Activated CD8-positive, alpha-beta memory T cell treated with anti-CD3 and anti-CD28 coated beads for 4 hours (primary cell): ENCODE data around the gene C20orf173.
"Not testable (repeated sequence)": the region's sequence is repeated elsewhere in the genome, so short reads cannot be mapped to it uniquely, and the experiment has no call there.

Experiments
- DNase-seq, 2 donors: peaks; one replicate each; pipeline ENCODE4 v3.0.0-alpha.2; 2020; ENCODE audit warnings: low read depth in 2 of 2

The C20orf173 gene

DNA sequence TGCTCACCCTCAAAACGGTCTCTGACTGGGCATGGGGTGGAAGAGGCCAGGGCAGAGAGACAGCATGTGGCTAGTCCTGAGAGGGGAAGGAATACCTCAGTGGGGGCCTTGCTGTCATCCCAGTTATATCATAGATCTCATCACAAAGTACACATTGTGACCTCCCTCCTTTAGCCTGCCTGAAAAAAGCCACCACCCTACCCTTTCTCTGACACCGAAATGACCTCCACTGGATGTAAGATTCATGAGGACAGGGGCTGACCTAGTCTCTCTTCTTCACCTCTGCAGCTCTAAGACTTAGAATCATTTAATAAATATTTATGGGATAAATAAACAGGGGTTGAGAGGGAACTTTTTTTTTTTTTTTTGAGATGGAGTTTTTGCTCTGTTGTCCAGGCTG, at the start of gene C20orf173:
C20orf173 (minus strand) TSS at position 101 of the 400 bp plus-strand sequence. CDS start 279 bp downstream, outside the sequence.
- DNase-seq, result no peak

DNA sequence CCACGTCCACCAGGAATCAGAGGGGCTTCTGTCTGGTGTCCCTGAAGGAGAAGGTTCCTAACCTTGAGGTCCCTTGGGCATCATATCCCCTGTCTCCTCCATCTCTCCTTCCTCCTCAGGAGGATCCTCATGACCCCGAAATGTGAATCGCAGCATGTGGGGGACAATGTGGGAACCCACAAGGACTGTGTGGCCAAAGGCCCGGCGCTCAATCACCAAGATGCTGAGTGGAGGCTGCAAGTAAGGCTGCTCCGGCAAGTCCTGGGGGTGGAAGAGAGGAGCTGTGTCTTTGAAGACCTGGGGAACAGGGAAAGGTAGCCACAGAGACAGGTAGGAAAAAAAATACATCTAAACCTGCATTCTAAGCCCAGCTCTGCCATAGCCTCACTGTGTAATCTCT, 49.7 kb upstream of the C20orf173 start:
- no peak for DNase-seq

- DNase-seq, result no peak
Observed at GRCh38 chr20:35578469-35578868, 49.0 kb upstream of the C20orf173 start.

DNA sequence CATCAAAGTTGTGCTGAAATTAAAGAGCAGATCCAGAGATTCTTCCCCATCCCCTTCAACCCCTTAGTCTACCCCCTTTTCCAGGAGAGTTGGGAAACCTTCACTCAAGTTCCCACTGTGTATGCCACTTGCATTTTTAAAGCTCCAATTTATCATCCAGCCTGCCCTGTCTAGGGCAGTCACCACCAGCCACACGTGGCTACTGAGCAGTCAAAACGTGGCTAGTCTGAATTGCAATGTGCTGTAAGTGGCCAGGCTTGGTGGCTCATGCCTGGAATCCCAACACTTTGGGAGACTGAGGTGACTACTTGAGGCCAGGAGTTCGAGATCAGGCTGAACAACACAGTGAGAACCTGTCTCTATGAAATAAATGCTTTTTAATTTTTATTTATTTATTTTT, 47.4 kb upstream of the C20orf173 start:
- no peak for DNase-seq

GRCh38 chr20:35575958-35576357, 46.5 kb upstream of the C20orf173 start:
- no peak for DNase-seq

DNA sequence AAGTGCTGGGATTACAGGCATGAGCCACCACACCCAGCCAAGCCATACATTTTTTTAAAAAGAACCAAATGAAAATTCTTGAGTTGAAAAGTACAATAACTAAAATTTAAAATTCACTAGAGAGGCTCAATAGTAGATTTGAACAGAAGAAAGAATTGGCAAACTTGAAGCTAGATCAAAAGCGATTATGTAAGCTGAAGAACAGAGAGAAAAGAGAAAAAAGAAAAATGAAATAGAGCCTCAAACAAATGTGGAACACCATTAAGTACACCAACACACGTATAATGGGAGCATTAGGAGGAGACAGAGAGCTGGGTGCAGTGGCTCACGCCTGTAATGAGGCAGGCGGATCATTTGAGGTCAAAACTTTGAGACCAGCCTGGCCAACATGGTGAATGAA, 43.4 kb upstream of the C20orf173 start:
- no peak for DNase-seq

GRCh38 chr20:35571555-35571954, 42.1 kb upstream of the C20orf173 start:
- DNase-seq, result no peak

- DNase-seq, result no peak
Observed at GRCh38 chr20:35568645-35569044, 39.2 kb upstream of the C20orf173 start.

- no peak for DNase-seq
Observed at GRCh38 chr20:35564905-35565304, 35.5 kb upstream of the C20orf173 start.

DNA sequence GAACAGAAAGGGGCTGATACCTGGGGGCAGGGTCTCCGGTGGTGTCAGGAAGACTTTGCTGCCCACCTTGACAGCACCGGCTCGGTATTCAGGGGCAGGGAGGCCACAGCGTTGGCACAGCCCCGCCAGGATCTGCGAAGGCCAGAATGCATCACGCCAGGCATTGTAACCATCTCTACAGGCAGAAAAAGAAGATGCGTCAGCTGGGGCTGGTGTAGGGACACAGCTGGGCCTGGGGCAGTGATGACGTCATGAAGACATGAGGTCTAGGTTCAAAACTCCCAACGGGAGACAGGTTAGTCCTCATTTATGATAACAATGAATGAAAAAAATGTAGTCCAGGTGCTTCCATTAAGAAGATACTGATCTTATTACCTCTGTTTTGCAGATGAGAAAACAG, 34.4 kb upstream of the C20orf173 start:
- DNase-seq, result no peak

DNA sequence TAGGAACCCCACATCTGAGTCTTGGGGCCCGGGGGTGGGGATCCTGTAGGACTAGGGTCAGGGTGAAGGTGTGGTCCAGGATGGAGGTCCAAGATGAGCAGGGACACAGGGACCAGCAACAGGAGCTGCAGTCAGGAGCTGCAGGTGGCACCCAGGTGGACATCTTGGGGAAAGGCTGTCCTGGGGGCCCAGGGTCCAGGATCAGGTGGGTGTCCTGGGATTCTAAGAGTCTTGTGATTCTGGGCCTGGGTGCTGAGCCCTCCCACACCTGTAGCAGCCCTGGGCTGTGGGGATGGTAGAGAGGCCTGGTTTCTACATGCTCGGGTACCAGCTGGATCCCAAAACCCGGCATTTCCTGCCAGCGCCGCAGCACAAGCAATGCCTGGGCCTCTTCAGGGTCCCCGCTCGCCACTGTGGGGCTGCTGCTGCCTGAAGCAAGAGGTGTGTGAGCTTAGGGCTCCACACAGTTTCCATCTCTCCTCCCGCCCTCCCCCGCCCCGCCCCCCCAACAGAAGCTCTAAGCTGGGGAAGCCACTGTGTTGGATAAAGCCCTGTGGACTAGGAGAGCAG, 33.2 kb upstream of the C20orf173 start:
- no peak for DNase-seq

- DNase-seq, result no peak
Observed at GRCh38 chr20:35561671-35562070, 32.2 kb upstream of the C20orf173 start.

- DNase-seq, result no peak
Observed at GRCh38 chr20:35561268-35561667, 31.8 kb upstream of the C20orf173 start.

DNA sequence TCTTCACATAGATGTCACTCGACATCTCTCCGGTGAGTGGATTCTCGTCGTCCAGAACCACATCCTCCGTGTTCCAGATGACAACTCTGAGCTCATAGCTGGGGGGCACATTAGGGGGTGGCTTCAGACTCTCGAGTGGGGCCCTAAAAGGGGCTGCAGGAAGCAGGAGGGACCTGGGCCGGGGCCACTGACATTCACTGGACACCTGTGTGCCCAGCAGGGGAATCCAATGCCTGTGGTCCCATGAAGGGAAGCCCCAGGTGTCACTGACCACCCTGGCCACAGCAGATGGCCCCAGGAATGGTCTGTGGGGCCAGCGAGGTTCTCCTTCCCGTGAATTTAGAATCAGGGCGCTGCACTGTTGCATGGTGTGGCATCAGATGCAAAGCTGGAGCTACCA, 31.1 kb upstream of the C20orf173 start:
- DNase-seq, result no peak

GRCh38 chr20:35560105-35560511, 30.7 kb upstream of the C20orf173 start:
- DNase-seq, result no peak

GRCh38 chr20:35559042-35559693, 29.7 kb upstream of the C20orf173 start:
- no peak for DNase-seq

- DNase-seq, result no peak
Observed at GRCh38 chr20:35558451-35558850, 29.0 kb upstream of the C20orf173 start.

- no peak for DNase-seq
Observed at GRCh38 chr20:35556871-35557270, 27.4 kb upstream of the C20orf173 start.

GRCh38 chr20:35555951-35556645, 26.6 kb upstream of the C20orf173 start:
- DNase-seq, result no peak

DNA sequence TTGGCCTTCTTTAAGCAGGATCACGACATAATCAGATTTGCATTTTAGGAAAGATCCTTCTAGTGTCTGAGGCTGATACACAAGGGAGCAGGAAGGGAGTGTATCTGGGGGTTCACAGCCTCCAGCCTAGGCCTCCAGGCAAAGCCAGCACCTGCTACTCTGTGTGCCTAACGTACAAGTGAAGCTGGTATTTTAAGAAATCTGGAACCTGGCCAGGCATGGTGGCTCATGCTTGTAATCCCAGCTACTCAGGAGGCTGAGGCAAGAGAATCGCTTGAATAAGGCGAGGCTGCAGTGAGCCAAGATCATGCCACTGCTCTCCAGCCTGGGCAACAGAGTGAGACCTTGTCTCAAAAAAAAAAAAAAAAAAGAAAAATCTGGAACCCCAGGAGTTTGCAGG, 26.0 kb upstream of the C20orf173 start:
- DNase-seq, result not testable (repeated sequence)

DNA sequence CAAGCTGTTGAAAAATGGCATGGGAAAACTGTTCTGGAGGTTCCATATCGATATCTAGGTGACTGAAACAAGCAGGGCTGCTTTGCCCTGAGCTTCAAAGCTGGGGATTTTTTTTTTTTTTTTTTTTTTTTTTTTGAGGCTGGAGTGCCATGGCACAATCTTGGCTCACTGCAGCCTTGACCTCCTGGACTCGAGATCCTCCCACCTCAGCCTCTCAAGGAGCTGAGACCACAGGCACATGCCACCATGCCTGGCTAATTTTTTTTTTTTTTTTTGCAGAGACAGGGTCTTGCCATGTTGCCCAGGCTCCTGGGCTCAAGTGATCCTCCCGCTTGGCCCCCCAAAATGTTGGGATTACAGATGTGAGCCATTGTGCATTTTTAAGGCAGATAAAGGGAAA, 23.5 kb upstream of the C20orf173 start:
- no peak for DNase-seq

GRCh38 chr20:35551503-35551902, 22.1 kb upstream of the C20orf173 start:
- no peak for DNase-seq

- no peak for DNase-seq
Observed at GRCh38 chr20:35547329-35547728, 17.9 kb upstream of the C20orf173 start.
